GM19463 (cell line): Measurements from ENCODE around the gene CLK3.
"Not testable (repeated sequence)": the region's sequence is repeated elsewhere in the genome, so short reads cannot be mapped to it uniquely, and the experiment has no call there.

Source experiments
- ATAC-seq: cut with Tn5 transposase; IDR thresholded peaks from one replicate; pipeline ENCODE4 v1.9.1; 2021; ENCODE audit warnings: mild to moderate bottlenecking, moderate library complexity; ENCODE audit not compliant: unreplicated experiment

Gene CLK3

DNA sequence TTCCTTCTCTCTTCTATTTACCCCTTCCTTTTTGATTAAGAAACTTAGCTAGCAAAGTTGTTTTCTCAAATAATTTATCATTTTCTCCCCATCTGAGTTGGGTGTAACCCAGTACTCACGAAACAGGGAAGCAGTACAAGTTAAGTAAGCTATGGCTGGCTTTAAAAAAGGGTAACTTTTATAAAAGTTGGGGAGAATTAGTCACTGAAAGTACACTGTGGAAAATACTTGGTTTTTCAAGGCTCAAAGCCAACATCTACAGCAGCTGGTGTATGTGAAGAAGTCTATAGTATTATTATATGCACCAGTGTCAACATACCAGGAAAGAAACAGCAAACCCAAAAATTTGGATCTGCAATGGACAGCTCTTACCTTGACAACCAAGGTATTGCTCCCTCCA, 25.5 kb downstream of the CLK3 start:
- no peak for ATAC-seq

DNA sequence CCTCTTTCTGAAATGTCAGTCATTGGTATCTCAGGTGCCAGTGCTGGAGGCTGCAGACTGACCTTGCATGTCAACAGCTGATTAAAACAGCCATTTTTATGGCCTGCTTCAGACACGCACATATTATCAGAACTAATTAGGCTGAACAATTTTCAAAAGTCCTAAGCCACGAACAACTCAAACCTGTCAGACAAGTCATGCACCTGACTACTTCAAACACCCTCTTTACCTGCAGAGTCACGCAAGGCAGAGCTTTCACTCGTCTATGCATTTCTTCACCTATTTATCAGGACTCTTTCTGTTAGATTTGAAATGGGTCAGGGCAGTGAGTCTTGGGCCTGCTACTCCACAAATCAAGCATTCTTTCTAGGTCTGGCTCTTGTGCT, 26.7 kb downstream of the CLK3 start:
- no peak for ATAC-seq

- ATAC-seq: no peak
Observed at GRCh38 chr15:74642734-74643664, 27.4 kb downstream of the CLK3 start.

- ATAC-seq: no peak
Observed at GRCh38 chr15:74643665-74644204, 28.1 kb downstream of the CLK3 start.

GRCh38 chr15:74646480-74646879, 30.8 kb downstream of the CLK3 start:
- ATAC-seq: no peak

- ATAC-seq: no peak
Observed at GRCh38 chr15:74648051-74648842, 32.6 kb downstream of the CLK3 start.

- no peak for ATAC-seq
Observed at GRCh38 chr15:74651242-74651741, 35.7 kb downstream of the CLK3 start.

GRCh38 chr15:74653426-74654102, 37.9 kb downstream of the CLK3 start:
- ATAC-seq: no peak

- no peak for ATAC-seq
Observed at GRCh38 chr15:74655424-74655823, 39.8 kb downstream of the CLK3 start.

DNA sequence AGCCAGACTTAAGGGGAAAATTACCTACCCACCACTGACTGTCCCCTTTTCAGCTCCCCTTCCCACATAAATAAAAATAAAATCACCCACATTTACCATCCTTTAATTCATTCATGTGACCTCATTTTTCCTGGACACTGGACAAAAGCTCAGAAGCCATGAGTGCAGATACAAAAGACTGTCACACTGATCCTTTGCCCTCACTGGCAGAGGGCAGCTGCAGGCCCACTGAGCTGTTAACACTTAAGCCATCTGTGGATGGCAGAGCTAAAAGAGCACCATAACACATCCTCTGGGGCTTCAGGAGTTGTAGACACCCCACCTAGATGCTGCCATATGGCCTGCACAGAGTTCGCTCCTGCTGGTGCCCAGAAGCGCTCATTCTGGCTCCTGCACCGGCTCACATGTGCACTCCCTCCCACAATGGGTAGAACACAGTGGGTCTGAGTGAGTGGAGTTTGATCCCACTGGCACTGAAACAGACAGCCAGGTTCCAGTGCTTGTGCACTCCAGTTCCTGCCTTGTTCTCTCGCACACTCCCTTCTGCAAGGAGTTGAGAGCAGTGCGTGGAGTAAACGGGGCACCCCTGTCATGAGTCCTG, 41.4 kb downstream of the CLK3 start:
- ATAC-seq: no peak

- no peak for ATAC-seq
Observed at GRCh38 chr15:74657846-74658245, 42.2 kb downstream of the CLK3 start.

- ATAC-seq: not testable (repeated sequence)
Observed at GRCh38 chr15:74661280-74661679, 45.6 kb downstream of the CLK3 start.

GRCh38 chr15:74662064-74662860, 46.6 kb downstream of the CLK3 start:
- no peak for ATAC-seq

- no peak for ATAC-seq
Observed at GRCh38 chr15:74663303-74664027, 47.8 kb downstream of the CLK3 start.

DNA sequence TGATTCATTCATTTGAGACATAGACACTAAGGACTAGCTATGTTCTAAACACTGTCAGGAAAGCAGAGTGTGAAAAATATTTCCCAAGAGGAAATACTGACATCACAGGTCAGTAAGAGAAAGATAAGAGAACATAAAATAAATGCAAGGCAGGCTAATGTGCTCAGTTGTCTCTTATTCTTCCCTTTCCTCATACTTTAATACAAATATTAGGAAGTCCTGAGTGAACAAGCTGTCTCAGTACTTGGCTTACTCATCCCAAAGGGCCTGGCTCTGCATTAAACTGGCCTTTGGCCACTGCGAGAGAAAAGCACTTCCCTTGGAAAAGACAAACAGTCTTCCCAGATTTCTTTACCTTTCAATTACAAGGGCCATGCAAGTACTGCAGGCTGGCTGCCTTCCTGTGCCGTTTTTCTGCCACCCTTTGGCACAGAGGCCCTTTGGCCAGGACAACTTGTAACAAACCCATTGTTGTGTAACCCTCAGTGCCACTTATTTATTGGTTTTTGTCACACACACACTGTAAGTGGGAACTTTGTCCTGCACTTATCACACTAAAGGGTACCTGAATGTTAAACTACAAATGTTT, 48.5 kb downstream of the CLK3 start:
- no peak for ATAC-seq

DNA sequence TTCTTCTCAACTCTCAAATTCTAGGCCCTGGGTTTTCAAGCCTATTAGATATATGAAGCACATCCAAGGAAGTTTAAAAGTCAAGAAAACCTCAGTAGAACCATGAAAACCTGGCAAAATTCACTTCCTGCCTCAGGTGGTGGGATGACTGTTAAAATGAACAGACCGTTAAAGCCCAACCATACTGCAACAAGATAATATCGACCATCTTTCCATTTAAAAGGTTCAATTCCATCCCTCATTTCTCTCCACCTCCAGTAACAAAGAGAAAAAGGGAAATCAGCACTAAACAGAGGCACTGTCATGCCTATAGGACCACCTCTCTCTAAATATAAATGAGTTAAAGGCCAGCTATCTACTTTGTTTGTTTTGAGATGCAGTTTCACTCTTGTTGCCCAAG, 49.0 kb downstream of the CLK3 start:
- no peak for ATAC-seq

- ATAC-seq: no peak
Observed at GRCh38 chr15:74667975-74668374, 52.3 kb downstream of the CLK3 start.

GRCh38 chr15:74669627-74670026, 54.0 kb downstream of the CLK3 start:
- ATAC-seq: no peak

- no peak for ATAC-seq
Observed at GRCh38 chr15:74674161-74674560, 58.5 kb downstream of the CLK3 start.
